ENCODE data around the gene BLACAT1. TPM values are rescaled to one million over a fixed set of nuclear protein-coding genes. Genes with fewer than 3 reads are reported as not detected.

BLACAT1 gene
- total RNA-seq, 1 experiment from 2014 or later = 0.31 TPM

DNA sequence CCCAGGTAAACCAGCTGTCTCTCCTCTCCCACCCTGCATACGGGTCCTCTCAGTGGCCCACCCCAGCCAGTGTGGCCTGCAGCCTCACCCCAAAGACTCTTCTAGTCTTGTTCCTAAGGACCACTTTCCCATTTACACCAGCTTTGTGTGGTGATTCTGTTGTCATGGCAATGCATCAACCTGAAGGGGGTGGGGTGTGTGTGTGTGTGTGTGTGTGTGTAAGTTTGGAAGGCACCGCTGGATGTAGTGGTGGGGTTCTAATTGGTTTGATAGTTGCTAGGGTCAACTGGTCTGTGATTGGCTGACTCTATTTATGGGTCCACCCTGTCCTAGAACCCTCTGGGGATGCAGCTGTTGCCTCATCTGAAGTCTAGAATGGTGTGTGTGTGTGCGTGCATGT is 43.9 kb upstream of the BLACAT1 start:
- no peak overlapping the region for H3K27ac ChIP-seq (ENCODE audit: low read length)
- intact Hi-C loops (cut with micrococcal nuclease; ENCODE audit: unreplicated experiment) = no loop called here
- ChIA-PET CTCF (interaction anchor here (1.1 kb wide), 1 partner anchor 14 kb away, joined by 4 read pairs; no protein-coding TSS in a partner anchor), POLR2A (no interaction called here)
- H3K36me3 ChIP-seq (ENCODE audit: control insufficient read depth, insufficient read depth, low read length) = no peaks in the 10 kb centered on the region
- H3K4me3 ChIP-seq (ENCODE audit: low read depth in 2 of 2, low read length in 2 of 2) = no peak overlapping the region
- no peaks in the 10 kb centered on the region for H3K4me1 ChIP-seq (ENCODE audit: control insufficient read depth, insufficient read depth, low read length)
- no TSS peak for BruUV-seq (replicated peaks)
- TF ChIP-seq REST (IDR thresholded peaks at IDR 0.05; ENCODE audit: insufficient read depth in 1 of 2, low read depth in 2 of 2, low read length in 1 of 2) (no peak), TCF7L2 (IDR thresholded peaks at IDR 0.05; ENCODE audit: low read depth, low read length) (no peak), POLR2AphosphoS5 (IDR thresholded peaks at IDR 0.05; ENCODE audit: low read depth, low read length) (no peak), SIN3A (IDR thresholded peaks at IDR 0.05; ENCODE audit: borderline replicate concordance, insufficient read depth, low read depth, low read length) (no peak)
- TF ChIP-seq, protein P1, sequence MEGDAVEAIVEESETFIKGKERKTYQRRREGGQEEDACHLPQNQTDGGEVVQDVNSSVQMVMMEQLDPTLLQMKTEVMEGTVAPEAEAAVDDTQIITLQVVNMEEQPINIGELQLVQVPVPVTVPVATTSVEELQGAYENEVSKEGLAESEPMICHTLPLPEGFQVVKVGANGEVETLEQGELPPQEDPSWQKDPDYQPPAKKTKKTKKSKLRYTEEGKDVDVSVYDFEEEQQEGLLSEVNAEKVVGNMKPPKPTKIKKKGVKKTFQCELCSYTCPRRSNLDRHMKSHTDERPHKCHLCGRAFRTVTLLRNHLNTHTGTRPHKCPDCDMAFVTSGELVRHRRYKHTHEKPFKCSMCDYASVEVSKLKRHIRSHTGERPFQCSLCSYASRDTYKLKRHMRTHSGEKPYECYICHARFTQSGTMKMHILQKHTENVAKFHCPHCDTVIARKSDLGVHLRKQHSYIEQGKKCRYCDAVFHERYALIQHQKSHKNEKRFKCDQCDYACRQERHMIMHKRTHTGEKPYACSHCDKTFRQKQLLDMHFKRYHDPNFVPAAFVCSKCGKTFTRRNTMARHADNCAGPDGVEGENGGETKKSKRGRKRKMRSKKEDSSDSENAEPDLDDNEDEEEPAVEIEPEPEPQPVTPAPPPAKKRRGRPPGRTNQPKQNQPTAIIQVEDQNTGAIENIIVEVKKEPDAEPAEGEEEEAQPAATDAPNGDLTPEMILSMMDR (IDR thresholded peaks at IDR 0.05) = no peak
- in situ Hi-C loops (cut with HindIII; ENCODE audit: low pct_unique_long_range_greater_than_20kb, low sequenced_read_pairs) = no loop called here
- peaks cover 4% of the 10 kb centered on the region for H3K27me3 ChIP-seq (ENCODE audit: control insufficient read depth, insufficient read depth, low read length)
- no peak for ATAC-seq
- DNase-seq (ENCODE audit: low read depth, low spot score) = no peak
- H3K9me3 ChIP-seq (ENCODE audit: control insufficient read depth, insufficient read depth, low read depth, low read length) = no peaks in the 10 kb centered on the region

DNA sequence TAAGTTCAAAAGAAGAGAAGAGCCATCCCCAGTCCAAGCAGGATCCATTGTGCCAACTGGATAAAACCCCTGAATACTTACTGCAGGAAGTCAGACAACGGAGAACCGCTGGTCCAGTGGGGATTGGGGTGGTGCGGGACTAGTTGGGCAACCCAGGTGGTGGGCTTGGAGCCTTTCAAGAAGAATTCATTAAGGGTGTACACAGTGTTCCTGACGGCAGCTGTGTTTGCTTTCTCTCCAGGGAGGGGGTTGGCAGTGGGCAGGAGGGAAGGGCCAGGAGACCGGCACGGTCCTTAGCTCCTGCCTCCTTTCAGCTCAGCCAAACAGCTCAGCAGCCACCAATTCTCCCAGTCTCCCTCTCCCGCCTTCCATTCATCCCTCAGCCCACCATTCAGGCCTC is 41.5 kb upstream of the BLACAT1 start:
- Histone ChIP-seq H3K4me1 (ENCODE audit: control insufficient read depth, insufficient read depth, low read length) (no peaks in the 10 kb centered on the region), H3K36me3 (ENCODE audit: control insufficient read depth, insufficient read depth, low read length) (no peaks in the 10 kb centered on the region), H3K9me3 (ENCODE audit: control insufficient read depth, insufficient read depth, low read depth, low read length) (no peaks in the 10 kb centered on the region), H3K27ac (ENCODE audit: low read length) (no peak overlapping the region), H3K4me3 (ENCODE audit: low read depth in 2 of 2, low read length in 2 of 2) (no peak overlapping the region), H3K27me3 (ENCODE audit: control insufficient read depth, insufficient read depth, low read length) (no peaks in the 10 kb centered on the region)
- CTCF ChIA-PET = no interaction called here
- TF ChIP-seq, protein P1 (IDR thresholded peaks at IDR 0.05) = no peak
- no peak for TF ChIP-seq POLR2AphosphoS5 (IDR thresholded peaks at IDR 0.05; ENCODE audit: low read depth, low read length)
- in situ Hi-C loops (cut with HindIII; ENCODE audit: low pct_unique_long_range_greater_than_20kb, low sequenced_read_pairs) (no loop called here), intact Hi-C loops (cut with micrococcal nuclease; ENCODE audit: unreplicated experiment) (no loop called here)
- DNase-seq (ENCODE audit: low read depth, low spot score) (no peak), ATAC-seq (no peak)
- no TSS peak for BruUV-seq (replicated peaks)
- POLR2A ChIA-PET = no interaction called here

DNA sequence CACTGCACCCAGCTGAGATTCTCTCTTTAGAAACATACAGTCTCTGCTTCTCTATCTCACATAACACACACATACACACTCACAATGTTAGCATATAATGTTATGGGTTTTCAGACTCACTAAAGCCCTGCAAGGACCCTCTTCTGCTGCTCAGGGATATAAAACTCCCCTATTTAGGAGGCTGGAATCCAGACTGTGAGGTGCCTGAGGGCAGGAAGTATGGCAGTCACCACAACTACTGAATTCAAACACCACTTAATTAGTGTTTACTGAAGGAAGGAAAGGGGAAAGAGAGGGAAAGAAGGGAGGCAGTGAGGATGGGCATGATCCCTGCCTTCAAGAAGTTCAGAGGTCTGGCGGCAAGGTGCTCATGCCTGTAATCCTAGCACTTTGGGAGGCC is 40.8 kb upstream of the BLACAT1 start:
- intact Hi-C loops (cut with micrococcal nuclease; ENCODE audit: unreplicated experiment) = no loop called here
- TF ChIP-seq TCF7L2 (IDR thresholded peaks at IDR 0.05; ENCODE audit: low read depth, low read length) (no peak), SIN3A (IDR thresholded peaks at IDR 0.05; ENCODE audit: borderline replicate concordance, insufficient read depth, low read depth, low read length) (no peak), POLR2AphosphoS5 (IDR thresholded peaks at IDR 0.05; ENCODE audit: low read depth, low read length) (no peak), REST (IDR thresholded peaks at IDR 0.05; ENCODE audit: insufficient read depth in 1 of 2, low read depth in 2 of 2, low read length in 1 of 2) (no peak)
- TF ChIP-seq, protein P1 (IDR thresholded peaks at IDR 0.05) = no peak
- Histone ChIP-seq H3K36me3 (ENCODE audit: control insufficient read depth, insufficient read depth, low read length) (no peaks in the 10 kb centered on the region), H3K27me3 (ENCODE audit: control insufficient read depth, insufficient read depth, low read length) (no peaks in the 10 kb centered on the region), H3K27ac (ENCODE audit: low read length) (no peak overlapping the region), H3K9me3 (ENCODE audit: control insufficient read depth, insufficient read depth, low read depth, low read length) (no peaks in the 10 kb centered on the region), H3K4me3 (ENCODE audit: low read depth in 2 of 2, low read length in 2 of 2) (no peak overlapping the region), H3K4me1 (ENCODE audit: control insufficient read depth, insufficient read depth, low read length) (no peaks in the 10 kb centered on the region)
- no peak for ATAC-seq
- BruUV-seq (replicated peaks) = no TSS peak
- DNase-seq (ENCODE audit: low read depth, low spot score) = no peak
- ChIA-PET CTCF (no interaction called here), POLR2A (no interaction called here)
- in situ Hi-C loops (cut with HindIII; ENCODE audit: low pct_unique_long_range_greater_than_20kb, low sequenced_read_pairs) = no loop called here

All from Panc1 (cell line).